Mesendoderm (in vitro differentiated cells): ENCODE measurements around the gene EML5.

ENCODE experiments used
- DNase-seq: peaks from one replicate; pipeline ENCODE4 v3.0.0; 2013
- H2AK5ac ChIP-seq: 2 replicates; pipeline ENCODE4 v1.6.1; 2013; ENCODE audit warnings: low read length, inconsistent platforms
- H2BK120ac ChIP-seq: 2 replicates; pipeline ENCODE4 v1.6.1; 2013; ENCODE audit warnings: low read depth, mild to moderate bottlenecking, low read length, moderate library complexity, mixed read lengths
- H2BK15ac ChIP-seq: replicated peaks from 2 replicates; pipeline ENCODE4 v1.6.1; 2013; ENCODE audit warnings: low read depth, mild to moderate bottlenecking, moderate library complexity
- H2BK5ac ChIP-seq: 2 replicates; pipeline ENCODE4 v1.6.1; 2013; ENCODE audit warnings: low read length, inconsistent platforms
- H3K18ac ChIP-seq: 2 replicates; pipeline ENCODE4 v1.6.1; 2013; ENCODE audit warnings: mild to moderate bottlenecking, low read length, mixed read lengths
- H3K23ac ChIP-seq: one replicate; pipeline ENCODE4 v1.6.1; 2013; ENCODE audit warnings: low read length
- H3K27ac ChIP-seq: 2 replicates; pipeline ENCODE4 v1.5.1; 2013; ENCODE audit warnings: low read depth, mild to moderate bottlenecking, inconsistent platforms, low read length, moderate library complexity
- H3K27me3 ChIP-seq: 2 replicates; pipeline ENCODE4 v1.6.1; 2013; ENCODE audit warnings: low read length, control low read depth, mild to moderate bottlenecking, inconsistent platforms; ENCODE audit not compliant: insufficient read depth, poor library complexity
- H3K36me3 ChIP-seq: 2 replicates; pipeline ENCODE4 v1.6.1; 2013; ENCODE audit warnings: low read length, inconsistent platforms; ENCODE audit not compliant: control insufficient read depth, insufficient read depth
- H3K4ac ChIP-seq: one replicate; pipeline ENCODE4 v1.6.1; 2013; ENCODE audit warnings: low read depth, mild to moderate bottlenecking, low read length, moderate library complexity
- H3K4me1 ChIP-seq: 2 replicates; pipeline ENCODE4 v1.6.1; 2013; ENCODE audit warnings: low read depth, low read length, inconsistent platforms; ENCODE audit not compliant: control insufficient read depth
- H3K4me2 ChIP-seq: 2 replicates; pipeline ENCODE4 v1.6.1; 2013; ENCODE audit warnings: low read length
- H3K4me3 ChIP-seq: 2 replicates; pipeline ENCODE4 v1.5.1; 2013; ENCODE audit warnings: mild to moderate bottlenecking, low read length
- H3K56ac ChIP-seq: one replicate; pipeline ENCODE4 v1.6.1; 2013; ENCODE audit warnings: low read length
- H3K79me1 ChIP-seq: 2 replicates; pipeline ENCODE4 v1.6.1; 2013; ENCODE audit warnings: low read length, inconsistent platforms
- H3K79me2 ChIP-seq: 2 replicates; pipeline ENCODE4 v1.6.1; 2013; ENCODE audit warnings: mild to moderate bottlenecking, low read length; ENCODE audit not compliant: control insufficient read depth, insufficient read depth
- H3K9ac ChIP-seq: 2 replicates; pipeline ENCODE4 v1.6.1; 2013; ENCODE audit warnings: low read length, inconsistent platforms
- H4K5ac ChIP-seq: one replicate; pipeline ENCODE4 v1.6.1; 2013; ENCODE audit warnings: low read length
- H4K8ac ChIP-seq: one replicate; pipeline ENCODE4 v1.6.1; 2013; ENCODE audit warnings: low read depth, mild to moderate bottlenecking, control low read depth, low read length, moderate library complexity
- WGBS: extraction: QIAGEN DNeasy Blood & Tissue Kit; methylation state at CpG from one replicate; pipeline ENCODE4 v1.1.7; 2013; ENCODE audit warnings: low lambda C conversion rate, missing lambda C conversion rate; ENCODE audit not compliant: insufficient coverage; ENCODE audit errors: extremely low coverage; 5-methylcytosine and 5-hydroxymethylcytosine counted together

EML5 gene

DNA sequence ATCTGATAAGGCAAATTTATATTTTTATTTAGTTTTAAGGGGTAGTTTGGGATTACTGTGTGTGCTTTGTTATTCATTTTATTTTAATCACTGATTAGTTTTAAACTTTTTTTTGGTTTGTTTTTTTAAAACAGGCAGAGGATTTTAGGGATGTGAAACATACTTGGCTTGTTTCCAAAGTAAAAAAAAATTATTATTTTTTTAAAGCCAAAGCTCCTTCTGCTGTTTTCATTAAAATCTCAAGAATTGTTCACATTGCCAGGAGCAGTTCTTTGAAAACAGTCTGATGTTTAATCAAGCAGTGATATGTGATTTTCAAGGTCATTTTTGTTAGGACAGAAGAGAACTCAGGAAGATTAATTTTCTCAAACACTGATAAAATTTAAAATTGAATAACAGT lies 42.9 kb upstream of the EML5 start:
- Histone ChIP-seq H4K8ac (no peak overlapping the region), H3K79me2 (no peaks in the 10 kb centered on the region), H3K27me3 (no peaks in the 10 kb centered on the region), H3K4me2 (no peak overlapping the region), H3K4me1 (no peaks in the 10 kb centered on the region), H3K23ac (no peak overlapping the region), H3K36me3 (peaks cover 2% of the 10 kb centered on the region), H3K27ac (no peak overlapping the region), H4K5ac (no peak overlapping the region), H2BK15ac (no peak overlapping the region), H3K9ac (no peak overlapping the region), H2BK5ac (no peak overlapping the region), H3K4me3 (no peak overlapping the region), H2AK5ac (no peak overlapping the region), H3K18ac (no peak overlapping the region), H3K4ac (no peak overlapping the region), H3K79me1 (peaks cover 3% of the 10 kb centered on the region), H3K56ac (no peak overlapping the region), H2BK120ac (no peak overlapping the region)
- no peak for DNase-seq

DNA sequence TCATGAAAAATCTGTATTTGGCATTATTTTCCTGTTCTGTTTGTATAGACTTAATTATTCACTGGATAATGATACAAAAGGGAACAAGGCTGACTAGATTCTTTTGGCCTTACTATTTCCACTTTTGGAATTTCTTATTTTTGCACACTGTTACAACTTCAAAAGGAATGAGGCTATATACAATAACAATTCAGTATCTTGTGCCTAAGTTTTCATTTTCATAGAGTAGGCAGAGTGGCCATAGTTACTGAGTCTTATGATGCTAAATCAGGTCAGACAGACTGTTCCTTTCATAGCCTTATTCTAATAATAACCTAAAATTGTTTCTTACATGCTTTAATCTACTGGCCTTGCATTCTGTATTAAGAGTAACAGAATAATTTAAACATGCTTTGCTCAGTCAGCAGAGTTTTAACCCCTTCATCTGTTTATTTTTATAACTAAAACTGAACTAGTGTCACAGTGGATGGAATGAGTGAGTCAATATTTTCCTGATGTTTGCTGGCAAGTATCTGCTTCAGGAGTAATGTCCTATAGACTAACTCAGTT lies 42.2 kb upstream of the EML5 start:
- no peak overlapping the region for H3K18ac ChIP-seq
- no peak overlapping the region for H2AK5ac ChIP-seq
- H3K79me2 ChIP-seq, result no peaks in the 10 kb centered on the region
- no peak overlapping the region for H3K23ac ChIP-seq
- H3K56ac ChIP-seq, result no peak overlapping the region
- H3K4me3 ChIP-seq, result no peak overlapping the region
- H3K9ac ChIP-seq, result no peak overlapping the region
- no peak overlapping the region for H2BK15ac ChIP-seq
- H4K5ac ChIP-seq, result no peak overlapping the region
- H2BK5ac ChIP-seq, result no peak overlapping the region
- DNase-seq, result no peak
- no peak overlapping the region for H4K8ac ChIP-seq
- H3K79me1 ChIP-seq, result peaks cover 3% of the 10 kb centered on the region
- H2BK120ac ChIP-seq, result no peak overlapping the region
- no peak overlapping the region for H3K4ac ChIP-seq
- no peak overlapping the region for H3K27ac ChIP-seq
- H3K36me3 ChIP-seq, result peaks cover 2% of the 10 kb centered on the region
- H3K4me1 ChIP-seq, result no peaks in the 10 kb centered on the region
- no peaks in the 10 kb centered on the region for H3K27me3 ChIP-seq
- H3K4me2 ChIP-seq, result no peak overlapping the region

DNA sequence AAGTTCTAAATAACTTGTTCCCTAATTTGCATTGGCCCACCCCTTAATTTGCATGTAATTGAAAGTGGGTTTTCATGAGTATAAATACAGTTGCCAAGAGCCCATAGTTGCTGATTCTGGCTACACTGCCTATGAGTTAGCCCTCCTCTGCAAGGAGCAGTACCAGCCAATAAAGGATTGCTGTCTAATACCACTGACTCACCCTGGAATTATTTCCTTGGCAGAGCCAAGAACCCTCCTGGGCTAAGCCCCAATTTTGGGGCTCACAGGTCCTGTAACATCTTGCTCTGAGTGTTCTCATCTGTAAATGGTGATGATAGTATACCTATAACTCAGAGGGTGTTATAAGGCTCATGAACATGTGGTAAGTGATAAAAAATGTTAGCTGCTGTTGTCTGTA lies 38.5 kb upstream of the EML5 start:
- H3K27me3 ChIP-seq, result no peaks in the 10 kb centered on the region
- H3K27ac ChIP-seq, result no peak overlapping the region
- no peak overlapping the region for H3K18ac ChIP-seq
- H4K5ac ChIP-seq, result no peak overlapping the region
- H2BK5ac ChIP-seq, result no peak overlapping the region
- H3K79me2 ChIP-seq, result no peaks in the 10 kb centered on the region
- H3K9ac ChIP-seq, result no peak overlapping the region
- peaks cover 2% of the 10 kb centered on the region for H3K36me3 ChIP-seq
- no peak overlapping the region for H3K4ac ChIP-seq
- no peak overlapping the region for H2AK5ac ChIP-seq
- H3K4me2 ChIP-seq, result no peak overlapping the region
- no peak for DNase-seq
- no peak overlapping the region for H3K23ac ChIP-seq
- no peak overlapping the region for H2BK15ac ChIP-seq
- no peak overlapping the region for H3K4me3 ChIP-seq
- H2BK120ac ChIP-seq, result no peak overlapping the region
- H3K4me1 ChIP-seq, result no peaks in the 10 kb centered on the region
- H4K8ac ChIP-seq, result no peak overlapping the region
- H3K79me1 ChIP-seq, result peaks cover 3% of the 10 kb centered on the region
- no peak overlapping the region for H3K56ac ChIP-seq

DNA sequence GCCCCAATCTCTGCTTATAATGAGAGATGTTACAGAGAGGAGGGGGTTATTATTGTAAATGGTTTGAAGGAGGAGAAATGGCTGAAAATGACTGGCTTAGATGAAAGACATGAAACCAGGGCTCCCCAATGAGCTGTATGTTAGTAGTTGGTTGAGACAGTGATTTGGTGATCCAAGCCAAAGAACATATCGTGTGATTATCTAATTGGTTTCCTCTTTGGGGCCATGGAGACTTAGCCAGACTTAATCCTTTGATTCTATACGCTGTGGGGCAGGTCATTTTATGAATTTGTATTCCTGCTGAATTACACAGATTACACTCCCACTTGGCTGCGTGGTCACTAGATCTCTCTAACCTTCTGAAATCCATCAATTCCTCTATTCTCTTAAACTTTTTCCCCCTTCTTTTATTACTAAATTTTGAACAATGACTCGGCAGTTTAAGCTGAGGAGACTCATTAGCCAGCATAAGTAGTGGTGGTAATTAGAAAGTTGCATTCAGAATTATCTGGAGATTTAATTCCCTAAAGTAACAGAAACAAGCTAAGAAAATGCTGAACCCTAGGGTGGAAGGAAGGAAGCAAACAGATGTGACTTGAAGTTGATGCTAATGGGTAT lies 37.0 kb upstream of the EML5 start:
- peak overlapping the region; percentile 31 for H3K4ac ChIP-seq
- no peak overlapping the region for H2AK5ac ChIP-seq
- no peak overlapping the region for H3K23ac ChIP-seq
- H4K8ac ChIP-seq, result no peak overlapping the region
- no peak overlapping the region for H4K5ac ChIP-seq
- H3K27ac ChIP-seq, result no peak overlapping the region
- no peak overlapping the region for H2BK5ac ChIP-seq
- no peak overlapping the region for H3K9ac ChIP-seq
- H3K18ac ChIP-seq, result no peak overlapping the region
- no peak overlapping the region for H2BK15ac ChIP-seq
- H3K4me3 ChIP-seq, result no peak overlapping the region
- no peaks in the 10 kb centered on the region for H3K79me2 ChIP-seq
- H3K4me2 ChIP-seq, result no peak overlapping the region
- peaks cover 2% of the 10 kb centered on the region for H3K36me3 ChIP-seq
- no peak overlapping the region for H3K56ac ChIP-seq
- DNase-seq, result no peak
- H3K27me3 ChIP-seq, result no peaks in the 10 kb centered on the region
- WGBS, result 100% methylated on average over 1 of the region's 4 CpGs
- no peak overlapping the region for H2BK120ac ChIP-seq
- H3K79me1 ChIP-seq, result peaks cover 3% of the 10 kb centered on the region
- peaks cover 2% of the 10 kb centered on the region for H3K4me1 ChIP-seq

GRCh38 chr14:88829188-88829587 lies 36.4 kb upstream of the EML5 start:
- Histone ChIP-seq H3K79me2 (no peaks in the 10 kb centered on the region), H2BK120ac (no peak overlapping the region), H2BK5ac (no peak overlapping the region), H3K18ac (no peak overlapping the region), H4K5ac (no peak overlapping the region), H3K9ac (no peak overlapping the region), H3K27ac (no peak overlapping the region), H3K4ac (no peak overlapping the region), H3K23ac (no peak overlapping the region), H4K8ac (no peak overlapping the region), H3K4me1 (peaks cover 2% of the 10 kb centered on the region), H3K36me3 (peaks cover 2% of the 10 kb centered on the region), H3K4me3 (no peak overlapping the region), H2BK15ac (no peak overlapping the region), H3K27me3 (no peaks in the 10 kb centered on the region), H3K56ac (no peak overlapping the region), H3K4me2 (no peak overlapping the region), H2AK5ac (no peak overlapping the region), H3K79me1 (peaks cover 3% of the 10 kb centered on the region)
- WGBS, result no CpG with 5 or more reads among the region's 3 CpGs
- no peak for DNase-seq

DNA sequence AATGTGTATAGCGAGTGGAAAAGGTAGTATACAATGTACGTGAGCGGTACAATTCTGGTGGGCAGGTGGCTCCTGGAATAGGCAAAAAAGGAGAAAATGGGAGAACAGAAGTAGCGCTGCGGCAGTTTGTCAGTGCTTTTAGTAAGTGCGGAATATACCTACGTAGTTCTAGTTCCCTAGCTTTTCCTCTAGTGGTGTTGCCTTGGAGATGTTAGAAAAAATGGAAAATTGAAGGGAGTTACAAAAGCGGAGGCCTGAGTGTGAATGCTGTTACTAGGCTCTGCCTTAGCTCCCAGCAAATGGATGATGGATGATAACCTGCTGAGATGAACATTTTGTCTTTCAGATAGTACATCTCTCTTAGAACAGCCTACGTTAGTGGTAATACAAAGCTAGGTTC lies 32.8 kb upstream of the EML5 start:
- H3K23ac ChIP-seq, result no peak overlapping the region
- no peak overlapping the region for H3K27ac ChIP-seq
- H3K4ac ChIP-seq, result no peak overlapping the region
- H2BK5ac ChIP-seq, result no peak overlapping the region
- H3K79me2 ChIP-seq, result no peaks in the 10 kb centered on the region
- H3K9ac ChIP-seq, result no peak overlapping the region
- H3K56ac ChIP-seq, result no peak overlapping the region
- no peak overlapping the region for H2BK15ac ChIP-seq
- peaks cover 2% of the 10 kb centered on the region for H3K4me1 ChIP-seq
- H3K79me1 ChIP-seq, result no peaks in the 10 kb centered on the region
- H3K4me2 ChIP-seq, result no peak overlapping the region
- H2AK5ac ChIP-seq, result no peak overlapping the region
- H2BK120ac ChIP-seq, result no peak overlapping the region
- no peaks in the 10 kb centered on the region for H3K36me3 ChIP-seq
- H3K18ac ChIP-seq, result no peak overlapping the region
- 100% methylated on average over 1 of the region's 9 CpGs for WGBS
- H4K8ac ChIP-seq, result no peak overlapping the region
- no peak for DNase-seq
- H3K27me3 ChIP-seq, result no peaks in the 10 kb centered on the region
- H3K4me3 ChIP-seq, result no peak overlapping the region
- no peak overlapping the region for H4K5ac ChIP-seq
